Left lung (tissue), 10 donors: ENCODE measurements around the gene EPO. TPM values are rescaled to one million over a fixed set of nuclear protein-coding genes. Genes with fewer than 3 reads are reported as not detected.

Experiments
- ATAC-seq: fragments of 200-7000 bp; cut with Tn5 transposase; one replicate; pipeline ENCODE4 v1.9.1; 2020; ENCODE audit warnings: moderate library complexity
- DNase-seq, 4 donors: peaks; one replicate each; pipeline ENCODE4 v3.0.0-alpha.2; 2013 to 2020
- H3K27ac ChIP-seq, 2 donors: fragments of 200-600 bp; sonication (generic) in 1 of 2; one replicate each; pipeline versions ENCODE4 v1.5.0 to v1.8.0; 2020 to 2021
- H3K27me3 ChIP-seq, 2 donors: fragments of 200-600 bp; sonication (generic) in 1 of 2; one replicate each; pipeline versions ENCODE4 v1.5.0 to v1.8.0; 2020 to 2021
- H3K36me3 ChIP-seq, 2 donors: fragments of 200-600 bp; sonication (generic) in 1 of 2; one replicate each; pipeline versions ENCODE4 v1.5.0 to v1.8.0; 2020 to 2021
- H3K4me1 ChIP-seq, 2 donors: fragments of 200-600 bp; one replicate each; pipeline ENCODE4 v1.8.0; 2021
- H3K4me3 ChIP-seq, 2 donors: fragments of 200-600 bp; sonication (generic) in 1 of 2; one replicate each; pipeline versions ENCODE4 v1.5.0 to v1.8.0; 2020 to 2021; ENCODE audit warnings: mild to moderate bottlenecking in 1 of 2
- H3K9me3 ChIP-seq, 2 donors: fragments of 200-600 bp; sonication (generic) in 1 of 2; one replicate each; pipeline versions ENCODE4 v1.5.0 to v1.8.0; 2020 to 2021
- CTCF ChIP-seq, 2 donors: fragments of 200-600 bp; sonication (generic) in 1 of 2; IDR thresholded peaks; one replicate each; pipeline versions ENCODE4 v1.5.0 to v1.8.0; 2021; ENCODE audit warnings: antibody characterized with exemption in 2 of 2
- intact Hi-C, 2 donors: fragments of 100-400 bp; cut with DNase I; formaldehyde crosslinking; loops; one replicate each; pipeline versions ENCODE4 v1.11.2 to v1.14.2; 2022
- polyA plus RNA-seq, 6 donors: library from polyadenylated mRNA; unstranded; fragments of 120-200 nt; gene quantifications; one replicate each; pipeline ENCODE4 v1.2.1, GENCODE V29; 2013; ENCODE audit not compliant: insufficient read length in 6 of 6
- total RNA-seq, 2 donors: library from RNA; stranded (reverse); fragmentation: NEBNext Ultra II Directional; extraction: Animal tissue kit (Norgen Biotek cat#: 25700); gene quantifications; one replicate each; pipeline ENCODE4 v1.2.1, GENCODE V29; 2021
- donor health status: DM: no; HTN: yes; CAD: no.
- donor health status: DM: no; HTN: no; CAD: no.

EPO gene
- total and polyA plus RNA-seq, 8 donors, result 0.20 to 0.34 (median 0.28) TPM; not detected in 5

- Histone ChIP-seq H3K27ac (no peak overlapping the region), H3K9me3 (no peaks in the 10 kb centered on the region), H3K4me3 (no peak overlapping the region), H3K4me1 (peaks cover 20 to 29% of the 10 kb centered on the region in 2 donors), H3K36me3 (peaks cover 0 to 48% of the 10 kb centered on the region in 2 donors), H3K27me3 (no peaks in the 10 kb centered on the region)
- no peak for TF ChIP-seq CTCF (IDR thresholded peaks at IDR 0.05)
- intact Hi-C loops, result loop anchor here in 1 of 2 donors (5.0 to 10.0 kb wide), 2 partner anchors 122 to 215 kb away; partner anchors contain the start of gene TSC22D4
- DNase-seq, result peak in 1 of 4 donors; percentile 77
- no peak for ATAC-seq
These were observed 30.8 kb upstream of the EPO start for GRCh38 chr7:100689230-100690135.

GRCh38 chr7:100691676-100692577 lies 28.3 kb upstream of the EPO start:
- H3K4me3 ChIP-seq, result peak overlapping the region in 1 of 2 donors; percentile 93
- intact Hi-C loops, result loop anchor here in 1 of 2 donors (5.0 kb wide), 1 partner anchor 125 kb away; no protein-coding TSS in a partner anchor
- peak; percentile 69 to 94 (median 76) for DNase-seq

GRCh38 chr7:100692578-100692961 lies 27.7 kb upstream of the EPO start:
- Histone ChIP-seq H3K27ac (no peak overlapping the region), H3K4me3 (peak overlapping the region; percentile 83 to 93), H3K4me1 (peaks cover 24 to 35% of the 10 kb centered on the region in 2 donors), H3K27me3 (no peaks in the 10 kb centered on the region), H3K36me3 (peaks cover 0 to 17% of the 10 kb centered on the region in 2 donors), H3K9me3 (no peaks in the 10 kb centered on the region)
- ATAC-seq (no peak), DNase-seq (peak in 1 of 4 donors; percentile 18)
- intact Hi-C loops, result loop anchor here in 1 of 2 donors (5.0 kb wide), 1 partner anchor 125 kb away; no protein-coding TSS in a partner anchor
- TF ChIP-seq CTCF (IDR thresholded peaks at IDR 0.05), result no peak

More at GRCh38 chr7:100691676-100692577, 28.3 kb upstream of the EPO start:
- Histone ChIP-seq H3K27me3 (no peaks in the 10 kb centered on the region), H3K4me1 (peaks cover 24 to 35% of the 10 kb centered on the region in 2 donors), H3K27ac (peak overlapping the region in 1 of 2 donors; percentile 8), H3K36me3 (peaks cover 0 to 24% of the 10 kb centered on the region in 2 donors), H3K9me3 (no peaks in the 10 kb centered on the region)
- ATAC-seq, result peak; percentile 86
- peak; percentile 83 to 96 for TF ChIP-seq CTCF (IDR thresholded peaks at IDR 0.05)

- Histone ChIP-seq H3K27me3 (no peaks in the 10 kb centered on the region), H3K4me3 (peak overlapping the region; percentile 83 to 93), H3K27ac (peak overlapping the region; percentile 50 to 62), H3K4me1 (peaks cover 24 to 35% of the 10 kb centered on the region in 2 donors), H3K9me3 (no peaks in the 10 kb centered on the region), H3K36me3 (peaks cover 0 to 8% of the 10 kb centered on the region in 2 donors)
- DNase-seq, result peak in 1 of 4 donors; percentile 84
- TF ChIP-seq CTCF (IDR thresholded peaks at IDR 0.05), result no peak
- intact Hi-C loops, result loop anchor here in 1 of 2 donors (5.0 kb wide), 1 partner anchor 126 kb away; no protein-coding TSS in a partner anchor
- ATAC-seq, result peak; percentile 9
These were observed 26.8 kb upstream of the EPO start for GRCh38 chr7:100693312-100694097.
